B cell (primary cell): ENCODE results near the gene RAB3IP. TPM values are rescaled to one million over a fixed set of nuclear protein-coding genes. Genes with fewer than 3 reads are reported as not detected.

Experiments used
- ATAC-seq: fragments of 200-7000 bp; cut with Tn5 transposase; one replicate; pipeline ENCODE4 v1.10.0; 2021; ENCODE audit warnings: low read depth, mild to moderate bottlenecking, moderate number of reproducible peaks, moderate library complexity
- CTCF ChIA-PET: fragments of 350-600 bp; sonication (Branson Sonifier 250); formaldehyde crosslinking; loops from one replicate; lab custom pipeline; 2021; ENCODE audit warnings: antibody characterized with exemption, inconsistent platforms; lab: Charles Lee
- POLR2A ChIA-PET: fragments of 350-600 bp; sonication (Branson Sonifier 250); formaldehyde crosslinking; loops from one replicate; lab custom pipeline; 2021; ENCODE audit warnings: antibody characterized with exemption; lab: Charles Lee
- DNase-seq: peaks from one replicate; pipeline ENCODE4 v3.0.0; 2013
- H2AFZ ChIP-seq: 2 replicates; pipeline ENCODE4 v1.6.1; 2012; ENCODE audit warnings: mild to moderate bottlenecking, low read depth, low read length; ENCODE audit not compliant: insufficient read depth, poor library complexity, severe bottlenecking
- H3K27ac ChIP-seq, 2 donors: 1 replicate in 1 of 2; 2 replicates in 1 of 2; pipeline ENCODE4 v1.5.1; 2012 to 2013; ENCODE audit warnings: low read length in 2 of 2, mild to moderate bottlenecking in 2 of 2, moderate library complexity in 1 of 2
- H3K27me3 ChIP-seq, 4 experiments: fragments of 200-600 bp in 1 of 4; sonication (generic) in 1 of 4; replicated peaks in 1 of 4; 1 replicate in 2 of 4; 2 replicates in 2 of 4; pipeline versions ENCODE4 v1.6.1 to v1.7.0; 2013 to 2016; ENCODE audit warnings: low read length in 3 of 4, mild to moderate bottlenecking in 2 of 4, mixed read lengths in 1 of 4, moderate library complexity in 1 of 4; ENCODE audit not compliant: insufficient read depth in 4 of 4, control insufficient read depth in 3 of 4; ENCODE audit errors: control extremely low read depth in 1 of 4
- H3K36me3 ChIP-seq, 2 experiments: replicated peaks in 1 of 2; 1 replicate in 1 of 2; 2 replicates in 1 of 2; pipeline versions ENCODE4 v1.6.1 to v1.7.1; 2013; ENCODE audit warnings: low read length in 1 of 2; ENCODE audit not compliant: insufficient read depth in 2 of 2, control insufficient read depth in 1 of 2; ENCODE audit errors: control extremely low read depth in 1 of 2, extremely low read depth in 1 of 2
- H3K4me1 ChIP-seq, 2 donors: fragments of 200-600 bp in 1 of 2; sonication (generic) in 1 of 2; 1 replicate in 1 of 2; 2 replicates in 1 of 2; pipeline versions ENCODE4 v1.5.1 to v1.6.1; 2013 to 2017; ENCODE audit warnings: low read length in 2 of 2; ENCODE audit not compliant: control insufficient read depth in 2 of 2, insufficient read depth in 2 of 2
- H3K4me2 ChIP-seq: replicated peaks from 2 replicates; pipeline ENCODE3; 2012; ENCODE audit warnings: mild to moderate bottlenecking, low read depth, low read length; ENCODE audit not compliant: poor library complexity, severe bottlenecking
- H3K4me3 ChIP-seq, 5 experiments: fragments of 200-600 bp in 1 of 5; sonication (generic) in 1 of 5; 1 replicate in 3 of 5; 2 replicates in 2 of 5; pipeline versions ENCODE4 v1.5.1 to v1.7.0; 2011 to 2016; ENCODE audit warnings: low read length in 4 of 5, mild to moderate bottlenecking in 4 of 5, low read depth in 2 of 5, control low read depth in 1 of 5, moderate library complexity in 1 of 5; ENCODE audit not compliant: insufficient read depth in 1 of 5; ENCODE audit errors: control extremely low read depth in 1 of 5, extremely low read depth in 1 of 5
- H3K79me2 ChIP-seq: fragments of 200-600 bp; sonication (generic); one replicate; pipeline ENCODE4 v1.6.0; 2016; ENCODE audit warnings: low read length; ENCODE audit not compliant: control insufficient read depth, insufficient read depth
- H3K9ac ChIP-seq: fragments of 200-600 bp; sonication (generic); 2 replicates; pipeline ENCODE4 v1.6.1; 2017; ENCODE audit warnings: mild to moderate bottlenecking, low read length, moderate library complexity
- H3K9me3 ChIP-seq, 3 donors: one replicate each; pipeline versions ENCODE4 v1.6.1 to v1.7.1; 2013; ENCODE audit warnings: low read length in 2 of 3; ENCODE audit not compliant: control insufficient read depth in 2 of 3, insufficient read depth in 1 of 3; ENCODE audit errors: control extremely low read depth in 1 of 3
- H4K20me1 ChIP-seq: 2 replicates; pipeline ENCODE4 v1.6.0; 2012; ENCODE audit warnings: mild to moderate bottlenecking, low read length; ENCODE audit not compliant: insufficient read depth, control insufficient read depth, poor library complexity, severe bottlenecking
- H3K27ac Mint-ChIP-seq: one replicate; pipeline ENCODE4 v1.8.0; 2021; ENCODE audit warnings: mixed read lengths
- H3K27me3 Mint-ChIP-seq: one replicate; pipeline ENCODE4 v1.8.0; 2021; ENCODE audit warnings: mixed read lengths
- H3K4me1 Mint-ChIP-seq: one replicate; pipeline ENCODE4 v1.8.0; 2021; ENCODE audit warnings: mixed read lengths
- H3K4me3 Mint-ChIP-seq: one replicate; pipeline ENCODE4 v1.8.0; 2021; ENCODE audit warnings: mixed read lengths
- H3K9me3 Mint-ChIP-seq: one replicate; pipeline ENCODE4 v1.8.0; 2022; ENCODE audit warnings: mixed read lengths; ENCODE audit not compliant: insufficient read depth
- CTCF ChIP-seq: fragments of 200-600 bp; IDR thresholded peaks from one replicate; pipeline ENCODE4 v1.8.0; 2022; ENCODE audit warnings: antibody characterized with exemption, mild to moderate bottlenecking
- EZH2 ChIP-seq: IDR thresholded peaks from 2 replicates; pipeline ENCODE4 v1.6.1; 2012; ENCODE audit warnings: borderline replicate concordance, low read depth, mild to moderate bottlenecking, moderate library complexity, low read length; ENCODE audit not compliant: insufficient read depth, poor library complexity, severe bottlenecking
- WGBS: methylation state at CpG from one replicate; pipeline ENCODE4 v1.1.5; 2013; ENCODE audit warnings: missing lambda C conversion rate; ENCODE audit not compliant: insufficient coverage; 5-methylcytosine and 5-hydroxymethylcytosine counted together
- intact Hi-C: fragments of 100-400 bp; cut with micrococcal nuclease; formaldehyde crosslinking; loops from one replicate; pipeline ENCODE4 v1.10.0; 2022
- polyA plus RNA-seq: library from polyadenylated mRNA; depleted of rRNA; stranded (reverse); fragments of >200 nt; gene quantifications from 2 replicates; pipeline ENCODE4 v1.2.3, GENCODE V29; 2012
- total RNA-seq, 2 donors: library from RNA; stranded (reverse); fragments of 120-200 nt in 1 of 2; gene quantifications; 1 replicate in 1 of 2; 2 replicates in 1 of 2; pipeline versions ENCODE4 v1.2.3 to v1.2.4, GENCODE V29; 2013 to 2022

Gene RAB3IP
- total and polyA plus RNA-seq, 2 donors (not counting 1 experiment from before 2014, with no cell fraction given) = 11.2 to 37.9 TPM

GRCh38 chr12:69766260-69766659 is 27.6 kb downstream of the RAB3IP start:
- Histone ChIP-seq H2AFZ (no peak overlapping the region), H4K20me1 (no peaks in the 10 kb centered on the region), H3K27me3 (no peaks in the 10 kb centered on the region), H3K36me3 (peaks cover 10% of the 10 kb centered on the region in 2 experiments), H3K4me2 (no peak overlapping the region), H3K9ac (no peak overlapping the region), H3K4me3 (no peak overlapping the region), H3K9me3 (peaks cover 7 to 28% (median 19%) of the 10 kb centered on the region in 3 donors), H3K4me1 (no peaks in the 10 kb centered on the region), H3K79me2 (peaks cover 8% of the 10 kb centered on the region), H3K27ac (no peak overlapping the region)
- 93% methylated on average over 3 of the region's 6 CpGs for WGBS
- Mint-ChIP-seq H3K4me1 (no peaks in the 10 kb centered on the region), H3K27ac (no peak overlapping the region), H3K4me3 (no peak overlapping the region), H3K9me3 (peaks cover 29% of the 10 kb centered on the region), H3K27me3 (no peaks in the 10 kb centered on the region)
- ChIA-PET POLR2A (no interaction called here), CTCF (no interaction called here)
- TF ChIP-seq EZH2 = no peak
- no peak for TF ChIP-seq CTCF
- DNase-seq = no peak
- no peak for ATAC-seq
- intact Hi-C loops = no loop called here

- no peak for ATAC-seq
- Histone ChIP-seq H2AFZ (no peak overlapping the region), H3K27ac (no peak overlapping the region), H3K4me2 (no peak overlapping the region), H3K36me3 (peaks cover 2 to 5% of the 10 kb centered on the region in 2 experiments), H3K4me1 (no peaks in the 10 kb centered on the region), H3K27me3 (no peaks in the 10 kb centered on the region), H3K9ac (no peak overlapping the region), H3K4me3 (no peak overlapping the region), H3K9me3 (peaks cover 0 to 6% (median 2%) of the 10 kb centered on the region in 3 donors), H4K20me1 (no peaks in the 10 kb centered on the region), H3K79me2 (peaks cover 9% of the 10 kb centered on the region)
- intact Hi-C loops = no loop called here
- Mint-ChIP-seq H3K9me3 (peaks cover 6% of the 10 kb centered on the region), H3K27me3 (no peaks in the 10 kb centered on the region), H3K4me1 (no peaks in the 10 kb centered on the region), H3K27ac (no peak overlapping the region), H3K4me3 (no peak overlapping the region)
- TF ChIP-seq EZH2 (no peak), CTCF (no peak)
- DNase-seq = no peak
- CTCF ChIA-PET = no interaction called here
- 92% methylated on average over 7 of the region's 7 CpGs for WGBS
- POLR2A ChIA-PET = no interaction called here
Observed at GRCh38 chr12:69779928-69780327, 41.3 kb downstream of the RAB3IP start.
